ENCODE data around the gene WWOX. TPM values are rescaled to one million over a fixed set of nuclear protein-coding genes. Genes with fewer than 3 reads are reported as not detected.

The WWOX gene
- total RNA-seq, 1 donor from 2014 or later, result 7.3 TPM

- Histone ChIP-seq H3K9ac (ENCODE audit: low read length) (no peak overlapping the region), H3K36me3 (ENCODE audit: insufficient read depth, low read length) (no peaks in the 10 kb centered on the region), H4K20me1 (ENCODE audit: insufficient read depth, low read length) (no peaks in the 10 kb centered on the region), H3K4me2 (ENCODE audit: low read length) (no peak overlapping the region), H2AFZ (ENCODE audit: low read depth, low read length) (no peak overlapping the region), H3K27me3 (ENCODE audit: insufficient read depth, low read length) (no peaks in the 10 kb centered on the region), H3K9me3 (ENCODE audit: insufficient read depth, low read depth, low read length) (no peaks in the 10 kb centered on the region), H3K27ac (ENCODE audit: low read depth, low read length) (no peak overlapping the region), H3K4me1 (ENCODE audit: insufficient read depth, low read length) (no peaks in the 10 kb centered on the region), H3K79me2 (ENCODE audit: insufficient read depth, low read length) (no peaks in the 10 kb centered on the region), H3K4me3 (ENCODE audit: insufficient read depth, low read depth, low read length) (no peak overlapping the region)
- TF ChIP-seq EZH2 (IDR thresholded peaks at IDR 0.05; ENCODE audit: insufficient read depth, low read length) (no peak), CTCF (IDR thresholded peaks at IDR 0.05; ENCODE audit: insufficient read depth, low read depth, low read length) (no peak)
- no peak for FAIRE-seq
- H3K36me3 Mint-ChIP-seq (ENCODE audit: low read depth, unreplicated experiment), result no peaks in the 10 kb centered on the region
- DNase-seq (ENCODE audit: low read depth), result no peak
- peaks cover 7% of the 10 kb centered on the region for H3K4me1 Mint-ChIP-seq (ENCODE audit: low read depth, unreplicated experiment)
- H3K27ac Mint-ChIP-seq (ENCODE audit: unreplicated experiment), result no peak overlapping the region
- no peaks in the 10 kb centered on the region for H3K9me3 Mint-ChIP-seq (ENCODE audit: unreplicated experiment)
- peaks cover 2% of the 10 kb centered on the region for H3K27me3 Mint-ChIP-seq (ENCODE audit: low read depth, unreplicated experiment)
- no peak overlapping the region for H3K4me3 Mint-ChIP-seq (ENCODE audit: unreplicated experiment)
Observed at GRCh38 chr16:78889346-78889745, 789.9 kb downstream of the WWOX start.

- H3K9ac ChIP-seq (ENCODE audit: low read length), result no peak overlapping the region
- no peak for DNase-seq (ENCODE audit: low read depth)
- H4K20me1 ChIP-seq (ENCODE audit: insufficient read depth, low read length), result no peaks in the 10 kb centered on the region
- Mint-ChIP-seq H3K36me3 (ENCODE audit: low read depth, unreplicated experiment) (no peaks in the 10 kb centered on the region), H3K4me3 (ENCODE audit: unreplicated experiment) (no peak overlapping the region), H3K9me3 (ENCODE audit: unreplicated experiment) (no peaks in the 10 kb centered on the region), H3K4me1 (ENCODE audit: low read depth, unreplicated experiment) (peaks cover 10% of the 10 kb centered on the region), H3K27me3 (ENCODE audit: low read depth, unreplicated experiment) (peaks cover 2% of the 10 kb centered on the region), H3K27ac (ENCODE audit: unreplicated experiment) (no peak overlapping the region)
- H3K27me3 ChIP-seq (ENCODE audit: insufficient read depth, low read length), result no peaks in the 10 kb centered on the region
- H3K27ac ChIP-seq (ENCODE audit: low read depth, low read length), result no peak overlapping the region
- H2AFZ ChIP-seq (ENCODE audit: low read depth, low read length), result no peak overlapping the region
- H3K4me1 ChIP-seq (ENCODE audit: insufficient read depth, low read length), result no peaks in the 10 kb centered on the region
- H3K9me3 ChIP-seq (ENCODE audit: insufficient read depth, low read depth, low read length), result no peaks in the 10 kb centered on the region
- H3K4me2 ChIP-seq (ENCODE audit: low read length), result no peak overlapping the region
- H3K4me3 ChIP-seq (ENCODE audit: insufficient read depth, low read depth, low read length), result no peak overlapping the region
- no peak for FAIRE-seq
- no peaks in the 10 kb centered on the region for H3K79me2 ChIP-seq (ENCODE audit: insufficient read depth, low read length)
- TF ChIP-seq EZH2 (IDR thresholded peaks at IDR 0.05; ENCODE audit: insufficient read depth, low read length), result no peak
- no peak for TF ChIP-seq CTCF (IDR thresholded peaks at IDR 0.05; ENCODE audit: insufficient read depth, low read depth, low read length)
- no peaks in the 10 kb centered on the region for H3K36me3 ChIP-seq (ENCODE audit: insufficient read depth, low read length)
Observed at GRCh38 chr16:78890373-78890895, 791.0 kb downstream of the WWOX start.

- no peak overlapping the region for H3K9ac ChIP-seq (ENCODE audit: low read length)
- DNase-seq (ENCODE audit: low read depth) (no peak), FAIRE-seq (no peak)
- H3K27ac Mint-ChIP-seq (ENCODE audit: unreplicated experiment), result no peak overlapping the region
- H3K36me3 Mint-ChIP-seq (ENCODE audit: low read depth, unreplicated experiment), result no peaks in the 10 kb centered on the region
- H3K9me3 ChIP-seq (ENCODE audit: insufficient read depth, low read depth, low read length), result no peaks in the 10 kb centered on the region
- H3K27me3 ChIP-seq (ENCODE audit: insufficient read depth, low read length), result no peaks in the 10 kb centered on the region
- TF ChIP-seq EZH2 (IDR thresholded peaks at IDR 0.05; ENCODE audit: insufficient read depth, low read length) (no peak), CTCF (IDR thresholded peaks at IDR 0.05; ENCODE audit: insufficient read depth, low read depth, low read length) (no peak)
- H4K20me1 ChIP-seq (ENCODE audit: insufficient read depth, low read length), result no peaks in the 10 kb centered on the region
- peaks cover 2% of the 10 kb centered on the region for H3K27me3 Mint-ChIP-seq (ENCODE audit: low read depth, unreplicated experiment)
- H3K27ac ChIP-seq (ENCODE audit: low read depth, low read length), result no peak overlapping the region
- no peaks in the 10 kb centered on the region for H3K9me3 Mint-ChIP-seq (ENCODE audit: unreplicated experiment)
- H3K4me3 Mint-ChIP-seq (ENCODE audit: unreplicated experiment), result no peak overlapping the region
- no peak overlapping the region for H3K4me3 ChIP-seq (ENCODE audit: insufficient read depth, low read depth, low read length)
- peaks cover 18% of the 10 kb centered on the region for H3K4me1 Mint-ChIP-seq (ENCODE audit: low read depth, unreplicated experiment)
- H3K4me1 ChIP-seq (ENCODE audit: insufficient read depth, low read length), result no peaks in the 10 kb centered on the region
- no peaks in the 10 kb centered on the region for H3K36me3 ChIP-seq (ENCODE audit: insufficient read depth, low read length)
- no peaks in the 10 kb centered on the region for H3K79me2 ChIP-seq (ENCODE audit: insufficient read depth, low read length)
- H2AFZ ChIP-seq (ENCODE audit: low read depth, low read length), result no peak overlapping the region
- no peak overlapping the region for H3K4me2 ChIP-seq (ENCODE audit: low read length)
Observed at GRCh38 chr16:78892951-78893733, 793.7 kb downstream of the WWOX start.
